NCI-H2227 (cell line): ENCODE data around the gene CNBD2.
A peak's percentile ranks its signal among the peaks of the same experiment; 100 is the strongest.
"Not testable (repeated sequence)": the region's sequence is repeated elsewhere in the genome, so short reads cannot be mapped to it uniquely, and the experiment has no call there.

ENCODE experiments used
- DNase-seq: peaks from one replicate; lab custom pipeline; 2025; ENCODE audit not compliant: unreplicated experiment; lab: John Stamatoyannopoulos, UW

CNBD2 gene

DNA sequence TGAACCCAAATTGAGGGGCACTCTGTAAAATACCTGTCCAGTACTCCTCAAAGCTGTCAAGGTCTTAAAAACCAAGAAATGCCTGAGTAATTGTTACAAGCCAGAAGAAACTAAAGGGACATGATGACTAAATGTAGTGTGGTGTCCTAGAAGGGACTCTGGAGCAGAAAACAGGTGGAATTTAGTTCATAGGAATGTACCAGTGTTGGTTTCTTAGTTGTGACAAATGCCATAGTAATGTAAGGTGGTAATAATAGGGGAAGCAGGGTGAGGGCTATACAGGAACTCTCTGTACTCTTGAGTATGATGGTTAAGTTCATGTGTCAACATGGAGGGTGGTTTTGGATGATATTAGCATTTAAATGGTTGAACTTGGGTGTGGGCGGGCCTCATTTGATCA lies 92.3 kb downstream of the CNBD2 start:
- DNase-seq, result no peak

DNA sequence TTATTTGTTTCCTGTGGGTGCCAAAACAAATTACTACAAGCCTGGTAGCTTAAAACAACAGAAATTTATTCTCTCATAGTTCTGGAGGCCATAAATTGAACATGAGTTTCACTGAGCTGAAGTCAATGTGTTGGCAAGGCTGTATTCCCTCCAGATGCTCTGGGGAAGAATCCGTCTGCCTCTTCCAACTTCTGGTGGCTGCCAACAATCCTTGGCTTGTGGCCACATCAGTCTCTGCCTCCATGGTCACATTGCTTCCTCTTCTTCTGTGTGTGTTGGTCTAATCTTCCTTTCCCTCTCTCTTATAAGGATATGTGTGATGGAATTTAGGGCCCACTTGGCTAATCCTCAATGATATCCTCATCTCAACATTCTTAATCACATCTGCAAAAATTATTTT lies 93.4 kb downstream of the CNBD2 start:
- DNase-seq, result no peak

DNA sequence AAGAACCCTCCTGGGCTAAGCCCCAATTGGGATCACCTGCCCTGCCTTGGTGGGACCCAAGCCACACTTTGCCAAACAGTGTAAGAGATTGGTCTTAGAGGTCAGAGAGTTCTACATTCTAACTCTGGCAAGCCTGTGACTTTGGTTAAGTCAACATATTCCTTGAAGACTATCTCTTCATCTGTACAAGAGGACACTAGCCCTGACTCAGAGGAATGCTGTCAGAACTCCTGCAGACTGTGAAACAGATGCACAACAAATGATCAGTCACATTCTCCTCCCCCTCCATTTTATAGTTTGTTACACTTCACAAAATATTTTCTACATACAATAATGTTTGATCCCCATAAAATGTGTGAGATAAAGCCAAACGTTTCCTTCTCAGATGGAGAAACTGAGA lies 94.4 kb downstream of the CNBD2 start:
- DNase-seq, result no peak

DNA sequence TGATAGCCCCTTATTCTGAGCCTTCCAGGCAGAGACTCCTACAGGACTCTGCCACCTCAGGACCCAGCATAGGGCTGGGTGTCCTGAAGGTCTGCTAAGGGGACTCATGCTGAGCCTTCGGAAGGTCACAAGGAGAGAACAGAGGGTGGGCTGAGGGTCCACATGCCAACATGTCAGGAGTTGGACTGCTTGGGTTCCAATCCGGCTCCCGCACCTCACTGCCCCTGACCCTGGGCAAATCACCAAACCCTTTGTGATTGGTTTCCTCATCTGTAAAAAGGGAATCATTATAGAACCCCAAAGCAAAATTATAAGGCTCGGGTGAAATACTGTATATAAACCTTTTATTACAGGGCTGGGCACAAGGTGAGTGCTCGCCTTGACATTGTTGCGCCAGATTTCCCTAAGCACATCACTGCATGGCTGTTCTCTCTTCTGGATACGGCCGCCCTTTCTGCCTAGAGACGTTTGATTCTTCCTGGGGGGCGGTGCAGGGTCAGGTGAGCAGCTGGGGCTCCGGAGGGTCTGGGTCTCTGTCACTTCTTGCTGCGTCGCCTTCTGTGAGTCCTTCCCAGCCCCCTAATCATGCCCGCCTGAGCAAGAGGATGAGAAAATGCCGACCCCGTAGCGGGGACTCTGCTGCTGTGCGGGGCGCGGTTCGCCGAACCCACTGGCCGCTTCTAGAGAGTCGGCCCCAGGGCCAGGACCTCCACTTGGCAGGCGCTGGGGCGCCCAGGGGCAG lies 95.7 kb downstream of the CNBD2 start:
- DNase-seq, result peak; percentile 81

DNA sequence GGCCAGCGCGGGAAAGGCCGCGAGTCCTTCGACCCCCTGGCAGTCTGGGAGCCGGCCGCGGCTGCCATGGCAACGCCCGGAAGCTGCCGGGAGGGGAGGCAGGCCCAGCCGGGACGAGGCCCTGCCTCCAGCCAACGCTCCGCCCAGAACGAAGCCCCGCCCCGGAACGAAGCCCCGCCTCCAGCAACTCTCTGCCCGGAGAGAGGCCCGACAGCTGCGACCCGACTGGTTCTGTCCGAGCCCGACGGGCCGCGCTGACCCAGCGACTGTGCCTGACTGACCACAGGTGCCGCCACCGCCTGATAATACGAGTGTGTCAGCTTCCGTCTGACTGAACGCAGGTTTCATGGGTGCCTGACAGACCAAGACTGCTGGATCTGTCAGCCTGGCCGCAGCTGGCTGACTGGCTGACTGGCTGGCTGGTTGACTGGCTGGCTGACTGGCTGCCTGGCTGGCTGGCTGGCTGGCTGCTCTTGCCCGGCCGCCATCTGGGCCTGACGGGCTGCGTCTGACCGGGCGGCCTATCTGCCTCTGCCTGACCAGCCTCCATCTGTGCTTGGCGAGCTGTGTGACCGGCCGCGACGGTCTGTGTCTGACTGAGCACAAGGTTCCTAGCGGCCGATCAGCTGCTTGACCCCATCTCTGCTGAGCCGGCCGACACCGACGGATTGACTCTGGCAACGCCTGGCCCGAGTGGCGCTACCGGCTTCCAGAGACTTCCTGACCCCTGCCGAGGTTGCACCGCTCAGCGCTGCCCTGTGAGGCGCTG lies 96.5 kb downstream of the CNBD2 start:
- peak; percentile 91 for DNase-seq

DNA sequence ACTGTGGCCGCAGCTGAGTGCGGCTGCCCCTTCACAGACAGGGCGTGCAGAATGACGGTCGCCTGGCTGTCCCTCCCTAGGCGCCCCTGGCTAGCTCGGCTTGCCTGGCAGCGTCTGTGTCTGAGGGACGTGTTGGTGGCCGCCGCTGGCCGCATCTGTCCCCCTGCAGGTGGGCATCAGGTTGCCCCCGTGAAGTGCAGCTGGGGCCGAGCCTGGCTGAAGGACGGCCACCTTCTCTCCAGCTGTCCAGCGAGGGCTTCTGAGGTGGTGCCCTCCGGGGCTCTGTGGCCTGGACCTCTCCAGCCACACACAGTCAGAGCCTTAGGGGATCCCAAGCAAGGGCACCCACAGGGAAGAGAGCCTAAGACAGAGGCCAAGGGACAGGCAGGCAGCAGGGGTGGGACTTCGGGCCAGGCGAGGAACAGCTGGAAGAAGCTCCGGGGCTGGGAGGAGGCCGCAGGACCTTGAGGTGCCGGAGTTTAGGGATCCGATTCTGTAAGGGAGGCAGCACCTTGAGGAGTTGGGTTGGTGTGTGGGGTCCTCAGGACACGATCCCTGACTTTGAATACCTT lies 97.1 kb downstream of the CNBD2 start:
- no peak for DNase-seq

DNA sequence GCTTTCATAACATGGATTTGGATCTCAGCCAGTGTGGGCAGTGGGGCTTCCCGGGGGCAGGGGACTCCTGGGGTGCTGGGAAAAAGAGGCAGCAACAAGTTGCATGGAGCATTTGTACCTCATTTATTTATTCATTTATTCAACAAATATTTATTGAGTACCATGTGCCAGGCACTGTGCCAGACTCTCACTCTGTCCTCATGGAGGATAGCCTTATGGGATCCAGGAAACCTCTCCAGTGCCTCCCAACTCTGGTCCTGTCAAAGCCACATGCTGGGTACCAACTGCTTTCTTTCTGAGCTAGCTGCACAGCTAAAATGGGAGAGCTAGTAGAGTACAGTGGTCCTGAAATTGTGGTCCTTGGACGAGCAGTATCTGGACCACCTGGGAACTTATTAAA lies 98.4 kb downstream of the CNBD2 start:
- DNase-seq, result no peak

DNA sequence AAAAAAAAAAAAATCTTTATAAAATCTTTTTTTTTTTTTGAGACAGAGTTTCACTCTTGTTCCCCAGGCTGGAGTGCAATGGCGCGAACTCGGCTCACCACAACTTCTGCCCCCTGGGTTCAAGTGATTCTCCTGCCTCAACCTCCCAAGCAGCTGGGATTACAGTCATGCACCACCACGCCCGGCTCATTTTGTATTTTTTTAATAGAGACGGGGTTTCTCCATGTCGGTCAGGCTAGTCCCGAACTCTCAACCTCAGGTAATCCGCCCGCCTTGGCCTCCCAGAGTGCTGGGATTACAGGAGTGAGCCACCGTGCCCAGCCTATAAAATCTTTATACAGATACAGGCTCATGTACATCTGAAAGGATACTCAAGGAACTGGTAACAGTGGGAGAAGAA lies 100.1 kb downstream of the CNBD2 start:
- not testable (repeated sequence) for DNase-seq

DNA sequence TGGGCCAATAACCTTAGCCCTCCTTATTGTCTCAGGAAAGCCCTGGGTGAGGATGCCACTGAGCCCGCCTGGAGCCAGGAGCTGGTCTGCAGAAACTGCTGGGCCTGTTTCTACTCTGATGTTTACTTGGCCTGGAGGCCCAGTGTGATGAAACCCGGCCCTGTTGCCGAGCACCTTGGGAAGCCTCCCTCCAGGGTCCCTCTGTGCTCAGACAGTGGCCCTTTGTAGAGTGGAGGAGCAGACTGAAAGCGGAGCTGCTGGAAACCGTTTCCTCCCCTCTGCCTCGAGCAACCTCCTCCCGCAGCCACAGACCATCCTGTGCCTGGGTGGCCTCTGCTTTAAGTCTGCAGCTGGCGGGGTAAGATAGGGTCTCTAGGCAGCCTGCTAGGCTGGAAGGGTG lies 102.1 kb downstream of the CNBD2 start:
- DNase-seq, result no peak

DNA sequence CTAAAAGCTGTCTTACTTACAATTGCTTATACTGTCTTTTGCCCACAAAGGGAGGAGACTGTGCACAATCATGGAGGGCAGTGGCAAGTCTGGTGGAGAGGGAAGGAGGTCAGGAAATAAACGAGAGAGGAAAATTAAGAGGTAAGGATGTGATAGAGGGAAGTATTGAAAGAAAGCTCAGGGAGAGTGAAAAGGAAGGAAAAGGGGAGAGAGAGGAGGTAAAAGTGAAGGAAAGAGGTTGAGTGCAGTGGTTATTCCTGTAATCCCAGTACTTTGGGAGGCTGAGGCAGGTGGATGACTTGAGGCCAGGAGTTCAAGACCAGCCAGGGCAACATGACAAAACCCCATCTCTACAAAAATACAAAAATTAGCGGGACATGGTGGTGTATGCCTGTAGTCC lies 103.5 kb downstream of the CNBD2 start:
- DNase-seq, result no peak

DNA sequence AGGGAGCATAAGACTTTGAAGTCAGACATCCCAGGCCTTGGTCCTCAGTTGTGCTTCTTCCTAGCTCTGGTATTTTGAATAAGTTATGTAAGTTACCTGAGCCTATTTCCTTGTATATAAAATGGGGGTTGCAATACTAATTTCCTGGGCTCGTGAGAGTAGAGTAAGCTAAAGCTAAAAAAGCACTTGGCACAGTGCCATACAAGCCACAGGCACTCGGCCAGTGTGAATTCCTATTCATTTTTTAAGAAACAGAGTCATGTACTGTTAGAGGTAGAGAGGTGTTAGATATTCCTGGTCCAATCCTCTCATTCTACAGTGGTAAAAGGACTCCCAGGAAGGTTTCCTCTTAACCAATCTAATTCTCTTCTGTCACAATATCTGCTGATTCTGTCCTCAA lies 106.6 kb downstream of the CNBD2 start:
- DNase-seq, result no peak

DNA sequence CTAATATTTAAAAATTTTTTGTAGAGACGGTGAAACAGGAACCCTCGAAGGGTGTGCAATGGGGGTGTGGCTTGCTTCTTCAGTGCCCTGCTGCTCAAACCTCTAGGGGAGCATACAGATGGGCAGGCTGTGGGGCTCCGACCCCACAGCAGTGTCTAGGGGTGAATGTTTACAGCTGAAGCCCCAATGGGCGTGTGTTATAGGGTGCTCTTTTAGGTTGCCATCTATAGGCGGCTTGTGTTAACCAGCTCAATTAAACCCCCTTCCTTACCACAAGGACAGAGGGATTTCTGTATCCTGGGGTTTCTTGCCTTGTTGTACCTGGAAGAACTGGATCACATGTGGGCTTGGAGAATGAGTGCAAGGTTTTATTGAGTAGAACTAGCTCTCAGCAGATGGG lies 109.4 kb downstream of the CNBD2 start:
- not testable (repeated sequence) for DNase-seq

DNA sequence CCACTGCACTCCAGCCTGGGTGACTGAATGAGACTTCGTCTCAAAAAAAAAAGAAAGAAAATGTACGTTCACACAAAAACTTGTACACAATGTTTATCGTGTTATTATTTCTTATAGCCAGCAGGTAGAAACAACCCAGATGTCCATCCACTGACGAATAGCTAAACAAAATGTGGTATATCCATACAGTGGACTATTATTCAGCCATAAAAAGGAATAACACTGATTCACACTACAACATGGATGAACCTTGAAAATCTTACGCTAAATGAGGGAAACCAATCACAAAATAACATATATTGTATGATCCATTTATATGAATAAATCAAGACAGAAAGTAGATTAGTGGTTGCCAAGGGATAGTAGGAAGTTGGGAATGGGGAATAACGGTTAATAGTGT lies 111.1 kb downstream of the CNBD2 start:
- DNase-seq, result no peak

DNA sequence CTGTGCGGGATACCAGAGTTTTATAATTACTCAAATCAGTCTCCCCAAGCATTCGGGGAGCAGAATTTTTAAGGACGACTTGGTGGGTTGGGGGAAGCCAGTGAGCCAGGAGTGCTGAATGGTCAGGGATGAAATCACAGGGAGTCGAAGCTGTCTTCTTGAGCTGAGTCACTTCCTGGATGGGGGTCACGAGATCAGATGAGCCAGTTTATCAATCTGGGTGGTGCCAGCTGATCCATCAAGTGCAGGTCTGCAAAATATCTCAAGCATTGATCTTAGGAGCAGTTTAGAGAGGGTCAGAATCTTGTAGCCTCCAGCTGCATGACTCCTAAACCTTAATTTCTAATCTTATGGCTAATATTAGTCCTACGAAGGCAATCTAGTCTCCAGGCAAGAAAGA lies 111.6 kb downstream of the CNBD2 start:
- not testable (repeated sequence) for DNase-seq
